K562 (cell line): ENCODE measurements around the gene NMS.

Experiments used
- CEBPB ChIP-seq: fragments of 450-650 bp; IDR thresholded peaks from 2 replicates; pipeline ENCODE4 v1.6.1; 2016; ENCODE audit warnings: missing genetic modification characterization, missing compliant biosample characterization
- CTCF ChIP-seq, 3 experiments: IDR thresholded peaks in 2 of 3; conservative IDR thresholded peaks in 1 of 3; 2 replicates each; pipeline ENCODE4 v1.5.1; 2011 to 2012; ENCODE audit warnings: low read length in 3 of 3, mild to moderate bottlenecking in 3 of 3, control low read depth in 2 of 3, improper control_type of control experiment in 1 of 3, inconsistent platforms in 1 of 3, low read depth in 1 of 3, mixed read lengths in 1 of 3, moderate library complexity in 1 of 3; ENCODE audit not compliant: insufficient read depth in 2 of 3
- EP300 ChIP-seq: IDR thresholded peaks from 2 replicates; pipeline ENCODE4 v1.6.1; 2012; ENCODE audit warnings: low read length, improper control_type of control experiment
- JUNB ChIP-seq: fragments of 450-650 bp; formaldehyde crosslinking; conservative IDR thresholded peaks from 2 replicates; pipeline ENCODE4 v1.4.0; 2020; ENCODE audit warnings: mild to moderate bottlenecking
- MCM5 ChIP-seq: fragments of 450-650 bp; IDR thresholded peaks from 2 replicates; pipeline ENCODE4 v1.6.1; 2016; ENCODE audit warnings: low read depth
- NFXL1 ChIP-seq: fragments of 450-650 bp; formaldehyde crosslinking; IDR thresholded peaks from 2 replicates; pipeline ENCODE4 v1.4.0; 2021; ENCODE audit warnings: mild to moderate bottlenecking
- TAF1 ChIP-seq: IDR thresholded peaks from 2 replicates; pipeline ENCODE4 v1.6.1; 2011; ENCODE audit warnings: mild to moderate bottlenecking, low read length, moderate library complexity; ENCODE audit not compliant: insufficient read depth, control insufficient read depth, severe bottlenecking; ENCODE audit errors: extremely low read depth
- TEAD1 ChIP-seq, 2 experiments: fragments of 450-650 bp in 1 of 2; sonication (generic) in 1 of 2; formaldehyde crosslinking; IDR thresholded peaks; 2 replicates each; pipeline versions ENCODE4 v1.4.0 to v1.8.0; 2020 to 2022; ENCODE audit warnings: mild to moderate bottlenecking in 2 of 2, missing genetic modification reagents in 1 of 2
- ZEB2 ChIP-seq: fragments of 450-650 bp; IDR thresholded peaks from 2 replicates; pipeline ENCODE4 v1.6.1; 2016
- ZFP91 ChIP-seq: sonication (generic); formaldehyde crosslinking; IDR thresholded peaks from 2 replicates; pipeline ENCODE4 v1.8.0; 2022; ENCODE audit warnings: mild to moderate bottlenecking, missing genetic modification reagents
- ZNF175 ChIP-seq: fragments of 200-800 bp; sonication (Bioruptor generic); IDR thresholded peaks from 2 replicates; pipeline ENCODE4 v1.6.1; 2016; ENCODE audit warnings: low read depth, mild to moderate bottlenecking, missing genetic modification characterization, missing compliant biosample characterization
- ZNF407 ChIP-seq: fragments of 450-650 bp; IDR thresholded peaks from 2 replicates; pipeline ENCODE4 v1.6.1; 2016; ENCODE audit warnings: low read depth
- TF ChIP-seq, protein P1 (sequence below): sonication (generic); formaldehyde crosslinking; IDR thresholded peaks from 2 replicates; pipeline ENCODE4 v1.8.0; 2022; ENCODE audit warnings: mild to moderate bottlenecking, missing genetic modification reagents
- TF ChIP-seq, protein P2 (sequence below): sonication (generic); formaldehyde crosslinking; IDR thresholded peaks from 2 replicates; pipeline ENCODE4 v1.8.1; 2023; ENCODE audit warnings: mild to moderate bottlenecking, missing genetic modification reagents

DNA sequence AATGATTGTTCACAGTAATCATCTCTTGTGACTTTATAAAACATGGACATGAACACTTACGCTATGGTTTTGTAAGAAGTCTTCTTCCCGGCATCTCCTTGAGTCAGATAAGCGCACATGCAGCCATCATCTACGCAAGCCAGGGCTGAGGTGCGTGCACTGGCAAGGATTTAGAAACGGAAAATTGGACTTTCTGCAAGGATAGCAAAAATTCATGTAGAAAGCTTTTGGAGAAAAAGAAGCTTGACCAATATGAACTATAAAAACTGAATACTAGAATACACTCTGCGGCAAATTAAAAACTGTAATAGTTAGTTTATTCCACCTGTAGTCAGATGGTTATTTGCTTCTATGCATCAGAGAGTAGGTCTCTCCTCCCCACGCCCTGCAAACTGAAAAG, 6.3 kb downstream of the NMS start:
- no peak for TF ChIP-seq CTCF (IDR thresholded peaks at IDR 0.05 in 2 of 3, conservative IDR thresholded peaks at IDR 0.05 in 1 of 3; ENCODE audit: insufficient read depth in 2 of 3, low read depth in 1 of 3, low read length in 3 of 3)
- no peak for TF ChIP-seq EP300
- no peak for TF ChIP-seq TEAD1 (CRISPR knock-in tag; IDR thresholded peaks at IDR 0.05)
- no peak for TF ChIP-seq CEBPB (tag)
- no peak for TF ChIP-seq ZNF175 (CRISPR knock-in tag)
- TF ChIP-seq JUNB (CRISPR knock-in tag) = no peak
- no peak for TF ChIP-seq NFXL1
- no peak for TF ChIP-seq ZNF407
- TF ChIP-seq, protein P1, sequence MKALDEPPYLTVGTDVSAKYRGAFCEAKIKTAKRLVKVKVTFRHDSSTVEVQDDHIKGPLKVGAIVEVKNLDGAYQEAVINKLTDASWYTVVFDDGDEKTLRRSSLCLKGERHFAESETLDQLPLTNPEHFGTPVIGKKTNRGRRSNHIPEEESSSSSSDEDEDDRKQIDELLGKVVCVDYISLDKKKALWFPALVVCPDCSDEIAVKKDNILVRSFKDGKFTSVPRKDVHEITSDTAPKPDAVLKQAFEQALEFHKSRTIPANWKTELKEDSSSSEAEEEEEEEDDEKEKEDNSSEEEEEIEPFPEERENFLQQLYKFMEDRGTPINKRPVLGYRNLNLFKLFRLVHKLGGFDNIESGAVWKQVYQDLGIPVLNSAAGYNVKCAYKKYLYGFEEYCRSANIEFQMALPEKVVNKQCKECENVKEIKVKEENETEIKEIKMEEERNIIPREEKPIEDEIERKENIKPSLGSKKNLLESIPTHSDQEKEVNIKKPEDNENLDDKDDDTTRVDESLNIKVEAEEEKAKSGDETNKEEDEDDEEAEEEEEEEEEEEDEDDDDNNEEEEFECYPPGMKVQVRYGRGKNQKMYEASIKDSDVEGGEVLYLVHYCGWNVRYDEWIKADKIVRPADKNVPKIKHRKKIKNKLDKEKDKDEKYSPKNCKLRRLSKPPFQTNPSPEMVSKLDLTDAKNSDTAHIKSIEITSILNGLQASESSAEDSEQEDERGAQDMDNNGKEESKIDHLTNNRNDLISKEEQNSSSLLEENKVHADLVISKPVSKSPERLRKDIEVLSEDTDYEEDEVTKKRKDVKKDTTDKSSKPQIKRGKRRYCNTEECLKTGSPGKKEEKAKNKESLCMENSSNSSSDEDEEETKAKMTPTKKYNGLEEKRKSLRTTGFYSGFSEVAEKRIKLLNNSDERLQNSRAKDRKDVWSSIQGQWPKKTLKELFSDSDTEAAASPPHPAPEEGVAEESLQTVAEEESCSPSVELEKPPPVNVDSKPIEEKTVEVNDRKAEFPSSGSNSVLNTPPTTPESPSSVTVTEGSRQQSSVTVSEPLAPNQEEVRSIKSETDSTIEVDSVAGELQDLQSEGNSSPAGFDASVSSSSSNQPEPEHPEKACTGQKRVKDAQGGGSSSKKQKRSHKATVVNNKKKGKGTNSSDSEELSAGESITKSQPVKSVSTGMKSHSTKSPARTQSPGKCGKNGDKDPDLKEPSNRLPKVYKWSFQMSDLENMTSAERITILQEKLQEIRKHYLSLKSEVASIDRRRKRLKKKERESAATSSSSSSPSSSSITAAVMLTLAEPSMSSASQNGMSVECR (CRISPR knock-in tag) = no peak
- no peak for TF ChIP-seq ZFP91 (CRISPR knock-in tag)
- TF ChIP-seq MCM5 = no peak
- no peak for TF ChIP-seq ZEB2
- TF ChIP-seq, protein P2, sequence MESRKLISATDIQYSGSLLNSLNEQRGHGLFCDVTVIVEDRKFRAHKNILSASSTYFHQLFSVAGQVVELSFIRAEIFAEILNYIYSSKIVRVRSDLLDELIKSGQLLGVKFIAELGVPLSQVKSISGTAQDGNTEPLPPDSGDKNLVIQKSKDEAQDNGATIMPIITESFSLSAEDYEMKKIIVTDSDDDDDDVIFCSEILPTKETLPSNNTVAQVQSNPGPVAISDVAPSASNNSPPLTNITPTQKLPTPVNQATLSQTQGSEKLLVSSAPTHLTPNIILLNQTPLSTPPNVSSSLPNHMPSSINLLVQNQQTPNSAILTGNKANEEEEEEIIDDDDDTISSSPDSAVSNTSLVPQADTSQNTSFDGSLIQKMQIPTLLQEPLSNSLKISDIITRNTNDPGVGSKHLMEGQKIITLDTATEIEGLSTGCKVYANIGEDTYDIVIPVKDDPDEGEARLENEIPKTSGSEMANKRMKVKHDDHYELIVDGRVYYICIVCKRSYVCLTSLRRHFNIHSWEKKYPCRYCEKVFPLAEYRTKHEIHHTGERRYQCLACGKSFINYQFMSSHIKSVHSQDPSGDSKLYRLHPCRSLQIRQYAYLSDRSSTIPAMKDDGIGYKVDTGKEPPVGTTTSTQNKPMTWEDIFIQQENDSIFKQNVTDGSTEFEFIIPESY (CRISPR knock-in tag) = no peak
- TF ChIP-seq TAF1 = no peak
